Activated naive CD8-positive, alpha-beta T cell treated with anti-CD3 and anti-CD28 coated beads, Interleukin-2, amount 10 ng/mL, durations not matched to agents 7 days and 5 days (primary cell): ENCODE measurements around the gene CEMIP. TPM values are rescaled to one million over a fixed set of nuclear protein-coding genes. Genes with fewer than 3 reads are reported as not detected.

Experiments
- ATAC-seq: fragments of 150-1000 bp; cut with Tn5 transposase; one replicate; pipeline ENCODE4 v1.10.0; 2021; ENCODE audit warnings: low read depth, moderate library complexity
- POLR2A ChIA-PET: fragments of 350-600 bp; sonication (Branson Sonifier 250); formaldehyde crosslinking; loops from one replicate; lab custom pipeline; 2021; ENCODE audit warnings: antibody characterized with exemption; lab: Charles Lee
- DNase-seq: peaks from one replicate; pipeline ENCODE4 v3.0.0; 2021
- H3K27ac Mint-ChIP-seq: one replicate; pipeline ENCODE4 v1.8.0; 2022; ENCODE audit warnings: mild to moderate bottlenecking, mixed read lengths
- H3K27me3 Mint-ChIP-seq: one replicate; pipeline ENCODE4 v1.8.0; 2022; ENCODE audit warnings: mild to moderate bottlenecking, moderate library complexity, mixed read lengths
- H3K36me3 Mint-ChIP-seq: one replicate; pipeline ENCODE4 v1.8.0; 2021; ENCODE audit warnings: mild to moderate bottlenecking, mixed read lengths
- H3K4me1 Mint-ChIP-seq: one replicate; pipeline ENCODE4 v1.8.0; 2021; ENCODE audit warnings: mixed read lengths
- H3K4me3 Mint-ChIP-seq: one replicate; pipeline ENCODE4 v1.8.0; 2022; ENCODE audit warnings: mild to moderate bottlenecking, moderate library complexity, mixed read lengths
- H3K9me3 Mint-ChIP-seq: one replicate; pipeline ENCODE4 v1.8.0; 2021; ENCODE audit warnings: mixed read lengths
- total RNA-seq, 2 experiments: library from RNA; stranded (reverse); gene quantifications; one replicate each; pipeline ENCODE4 v1.2.3, GENCODE V29; 2021

Gene CEMIP
- total RNA-seq, 2 experiments from 2014 or later, result 0.23 TPM; not detected in 1

DNA sequence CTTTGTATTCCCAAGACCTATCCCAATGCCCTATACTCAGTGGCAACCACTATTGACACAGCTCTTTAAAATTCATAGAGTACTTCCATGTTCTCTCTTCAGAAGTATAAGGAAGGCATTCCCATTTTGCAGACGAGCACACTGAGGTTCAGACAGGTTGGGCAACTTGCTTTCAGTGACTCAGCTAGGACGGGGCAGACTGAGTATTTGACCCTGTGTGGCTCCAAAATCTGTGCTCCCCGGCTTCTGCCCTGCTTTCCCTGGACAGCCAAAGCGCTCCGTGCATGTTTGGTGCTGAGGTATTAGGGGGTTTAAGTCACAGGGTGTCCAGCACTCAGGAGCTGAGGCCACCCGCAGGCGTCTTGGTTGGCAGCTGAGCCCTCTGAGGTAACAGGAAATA lies 59.5 kb downstream of the CEMIP start:
- POLR2A ChIA-PET, result no interaction called here

DNA sequence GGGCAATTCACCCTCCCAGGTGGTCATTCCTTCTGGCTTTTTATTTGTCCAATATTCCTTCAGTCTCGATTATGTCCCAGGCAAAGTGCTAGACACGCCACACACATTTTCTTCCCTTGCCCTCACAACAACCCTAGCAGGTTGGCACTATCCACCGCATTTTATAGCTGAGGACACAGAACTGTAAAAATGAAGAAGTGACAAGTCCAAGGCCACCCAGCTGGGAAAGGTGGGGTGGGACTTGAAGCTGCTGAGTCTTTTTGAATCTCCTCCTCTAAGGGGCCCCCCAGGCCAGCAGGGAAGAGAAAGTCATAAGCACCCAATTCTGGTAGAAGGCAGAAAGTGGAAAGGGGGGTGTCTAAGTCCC lies 60.6 kb downstream of the CEMIP start:
- no peak for DNase-seq
- peaks cover 7% of the 10 kb centered on the region for H3K27me3 Mint-ChIP-seq
- no peak overlapping the region for H3K4me3 Mint-ChIP-seq
- H3K4me1 Mint-ChIP-seq, result no peaks in the 10 kb centered on the region
- no peak for ATAC-seq
- H3K27ac Mint-ChIP-seq, result no peak overlapping the region
- no peaks in the 10 kb centered on the region for H3K9me3 Mint-ChIP-seq
- POLR2A ChIA-PET, result no interaction called here
- H3K36me3 Mint-ChIP-seq, result no peaks in the 10 kb centered on the region

More for the DNA sequence above, 59.5 kb downstream of the CEMIP start:
- DNase-seq (no peak), ATAC-seq (no peak)
- Mint-ChIP-seq H3K4me1 (no peaks in the 10 kb centered on the region), H3K27ac (no peak overlapping the region), H3K9me3 (no peaks in the 10 kb centered on the region), H3K4me3 (no peak overlapping the region), H3K36me3 (no peaks in the 10 kb centered on the region), H3K27me3 (peaks cover 4% of the 10 kb centered on the region)

DNA sequence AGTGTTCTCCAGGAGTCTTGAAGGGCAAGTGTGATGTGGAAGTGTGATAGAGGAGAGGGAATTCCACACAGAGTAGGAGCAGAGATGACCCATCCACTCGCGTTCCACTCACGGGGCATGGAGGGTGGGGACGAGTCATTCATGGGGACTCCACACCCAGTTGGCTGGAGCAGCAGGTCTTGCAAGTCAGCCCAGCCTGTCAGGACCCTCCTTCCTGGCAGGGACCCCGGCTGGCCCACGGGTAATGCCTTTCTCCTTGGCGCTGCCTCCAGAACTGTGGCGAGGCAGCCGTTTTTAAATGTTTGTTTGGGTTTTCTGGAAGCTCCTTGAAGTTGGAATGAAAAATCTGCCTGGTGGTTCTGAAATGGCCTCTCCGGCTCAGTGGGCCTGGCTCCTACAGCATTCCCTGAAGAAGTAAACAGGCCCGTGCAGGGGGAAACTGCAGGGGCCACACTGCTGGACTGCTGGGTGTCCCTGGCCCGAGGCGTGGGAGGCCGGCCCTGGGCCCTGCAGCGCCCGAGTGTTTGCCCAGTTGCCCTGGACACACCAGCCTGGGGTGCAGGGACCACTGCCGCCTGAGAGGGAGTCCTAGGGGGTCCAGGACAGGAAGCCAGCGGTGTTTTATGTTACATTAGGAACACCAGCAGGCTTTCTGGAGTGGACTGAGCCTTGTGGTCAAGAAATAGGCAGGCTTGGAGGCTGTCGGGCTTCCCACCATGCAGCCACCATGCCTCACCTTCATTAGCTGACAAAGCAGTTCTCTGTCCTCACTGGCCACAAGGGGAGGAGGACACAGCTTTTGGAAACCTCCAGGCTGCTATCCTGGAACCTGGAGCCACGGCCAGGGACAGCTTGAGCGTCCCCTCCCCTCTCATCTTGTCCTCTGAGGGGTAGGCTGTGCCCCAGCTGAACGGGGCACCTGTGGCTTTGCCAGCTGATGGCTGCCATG lies 61.3 kb downstream of the CEMIP start:
- Mint-ChIP-seq H3K27ac (no peak overlapping the region), H3K4me3 (no peak overlapping the region), H3K36me3 (no peaks in the 10 kb centered on the region), H3K27me3 (peaks cover 8% of the 10 kb centered on the region), H3K9me3 (no peaks in the 10 kb centered on the region), H3K4me1 (no peaks in the 10 kb centered on the region)
- ATAC-seq (no peak), DNase-seq (no peak)
- POLR2A ChIA-PET, result no interaction called here

DNA sequence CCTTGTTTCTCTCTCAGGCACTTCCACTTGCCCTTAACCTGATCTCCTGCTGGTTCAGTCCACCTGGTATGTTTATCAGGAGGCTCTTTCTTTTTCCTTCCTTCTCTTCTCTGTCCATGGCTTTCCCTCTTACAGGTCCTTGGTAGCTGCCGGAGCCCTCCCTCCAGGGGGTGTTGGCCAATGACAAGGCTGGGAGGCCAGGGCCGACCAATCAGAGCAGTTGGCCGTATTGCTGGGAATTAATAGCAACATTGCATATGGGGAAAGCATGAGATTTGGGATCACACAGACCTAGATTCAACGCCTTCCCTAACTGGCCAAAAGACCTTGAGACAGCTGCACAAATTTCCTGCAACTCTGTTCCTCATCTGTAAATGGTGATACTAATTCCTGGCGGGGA lies 62.4 kb downstream of the CEMIP start:
- Mint-ChIP-seq H3K4me1 (no peaks in the 10 kb centered on the region), H3K27ac (no peak overlapping the region), H3K27me3 (peaks cover 8% of the 10 kb centered on the region), H3K4me3 (no peak overlapping the region), H3K9me3 (no peaks in the 10 kb centered on the region), H3K36me3 (no peaks in the 10 kb centered on the region)
- no peak for ATAC-seq
- POLR2A ChIA-PET, result no interaction called here
- DNase-seq, result no peak

DNA sequence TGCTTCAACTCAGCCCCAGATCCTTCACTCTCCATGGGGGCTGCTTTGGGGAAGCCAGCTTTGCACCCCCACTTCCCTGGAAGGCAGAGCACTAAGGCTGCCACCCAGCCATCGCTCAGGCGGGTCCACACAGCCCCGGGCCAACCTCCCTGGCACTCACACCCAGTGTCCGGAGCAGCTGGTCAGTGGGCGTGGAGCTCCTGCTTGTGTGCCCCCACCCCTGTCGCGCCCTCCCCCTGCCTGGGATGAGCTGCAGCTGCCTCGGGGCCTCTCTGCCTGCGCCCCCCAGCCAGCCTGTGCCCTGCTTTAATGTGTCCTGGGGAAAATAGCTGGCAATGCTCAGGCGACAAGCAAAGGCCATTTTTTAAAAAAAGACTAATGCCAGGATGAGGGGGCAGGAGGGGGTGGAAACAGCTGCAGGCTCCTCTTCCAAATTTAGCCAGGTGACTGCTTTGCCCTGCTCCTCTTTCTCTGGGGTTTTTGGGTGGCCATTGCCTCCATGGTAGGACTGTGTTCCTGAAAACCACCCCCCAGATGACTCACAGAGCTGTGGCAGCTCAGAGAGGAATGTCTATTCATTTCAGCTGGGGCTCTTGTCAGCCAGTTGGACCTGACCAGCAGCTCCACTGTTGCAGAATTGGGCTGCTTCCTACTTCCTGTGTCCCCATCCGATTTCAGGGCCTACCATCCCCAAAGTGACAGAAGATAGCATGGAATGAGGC lies 65.0 kb downstream of the CEMIP start:
- DNase-seq (no peak), ATAC-seq (no peak)
- H3K27ac Mint-ChIP-seq, result no peak overlapping the region
- H3K36me3 Mint-ChIP-seq, result no peaks in the 10 kb centered on the region
- H3K4me1 Mint-ChIP-seq, result no peaks in the 10 kb centered on the region
- no peaks in the 10 kb centered on the region for H3K9me3 Mint-ChIP-seq
- H3K4me3 Mint-ChIP-seq, result no peak overlapping the region
- POLR2A ChIA-PET, result no interaction called here
- peaks cover 15% of the 10 kb centered on the region for H3K27me3 Mint-ChIP-seq

DNA sequence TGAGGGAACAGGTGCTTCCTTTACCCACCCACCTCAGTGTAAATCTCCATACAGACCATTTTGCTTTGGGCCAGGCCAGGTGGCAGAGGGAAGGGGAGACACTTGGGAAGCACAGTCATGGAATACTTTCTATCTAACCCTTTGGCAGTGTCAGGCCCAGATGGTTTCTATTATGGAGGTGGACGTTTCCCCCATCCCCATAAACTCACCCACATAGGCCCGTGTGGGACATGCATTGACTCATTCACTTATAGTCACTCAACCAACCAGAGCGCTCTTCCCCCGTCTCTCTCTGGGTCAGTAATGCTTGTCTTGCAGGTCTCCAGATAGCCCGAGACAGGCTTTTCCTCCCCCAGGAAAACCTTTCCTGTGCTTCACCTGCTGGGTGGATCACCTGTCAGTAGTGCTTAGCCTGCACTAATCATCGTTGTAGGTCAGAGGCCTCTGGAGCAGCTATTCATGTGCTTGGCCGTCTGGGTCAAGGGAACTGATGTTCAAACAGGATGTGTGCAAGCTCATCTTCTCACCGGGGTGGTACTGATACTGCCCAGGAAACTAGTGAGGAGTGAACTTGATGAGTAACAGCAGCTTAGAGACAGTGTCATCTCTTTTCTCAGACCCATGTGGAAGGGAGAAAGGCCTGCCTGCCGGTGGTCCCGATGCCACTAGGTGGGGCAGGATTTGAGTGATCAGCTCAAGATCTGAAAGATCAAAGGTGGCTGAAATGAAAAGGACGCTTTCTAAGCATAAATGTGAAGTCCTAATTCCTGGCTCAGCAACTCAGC lies 67.1 kb downstream of the CEMIP start:
- peaks cover 3% of the 10 kb centered on the region for H3K4me1 Mint-ChIP-seq
- no peak overlapping the region for H3K4me3 Mint-ChIP-seq
- H3K27ac Mint-ChIP-seq, result no peak overlapping the region
- H3K9me3 Mint-ChIP-seq, result no peaks in the 10 kb centered on the region
- ATAC-seq, result no peak
- no peak for DNase-seq
- H3K27me3 Mint-ChIP-seq, result peaks cover 27% of the 10 kb centered on the region
- POLR2A ChIA-PET, result no interaction called here
- H3K36me3 Mint-ChIP-seq, result no peaks in the 10 kb centered on the region

DNA sequence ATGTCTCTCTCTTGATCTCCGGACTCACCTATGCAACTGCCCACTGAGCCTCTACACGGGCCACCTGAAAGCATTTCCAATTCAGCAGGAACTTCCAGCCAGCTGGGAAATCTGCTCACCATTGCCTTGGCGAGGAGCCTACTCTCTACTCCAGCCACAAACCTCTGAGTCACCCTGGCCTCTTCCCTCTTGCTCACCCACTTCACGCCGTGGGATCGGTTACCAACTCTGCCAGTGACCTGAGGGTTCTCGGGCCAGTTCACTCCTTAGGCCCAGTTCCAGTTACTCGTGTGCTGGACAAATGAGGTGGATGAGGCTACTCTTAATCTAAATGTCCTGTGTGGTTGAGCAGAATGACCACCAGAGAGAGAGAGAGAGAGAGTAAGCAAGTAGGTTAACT lies 70.1 kb downstream of the CEMIP start:
- H3K27me3 Mint-ChIP-seq, result peaks cover 38% of the 10 kb centered on the region

DNA sequence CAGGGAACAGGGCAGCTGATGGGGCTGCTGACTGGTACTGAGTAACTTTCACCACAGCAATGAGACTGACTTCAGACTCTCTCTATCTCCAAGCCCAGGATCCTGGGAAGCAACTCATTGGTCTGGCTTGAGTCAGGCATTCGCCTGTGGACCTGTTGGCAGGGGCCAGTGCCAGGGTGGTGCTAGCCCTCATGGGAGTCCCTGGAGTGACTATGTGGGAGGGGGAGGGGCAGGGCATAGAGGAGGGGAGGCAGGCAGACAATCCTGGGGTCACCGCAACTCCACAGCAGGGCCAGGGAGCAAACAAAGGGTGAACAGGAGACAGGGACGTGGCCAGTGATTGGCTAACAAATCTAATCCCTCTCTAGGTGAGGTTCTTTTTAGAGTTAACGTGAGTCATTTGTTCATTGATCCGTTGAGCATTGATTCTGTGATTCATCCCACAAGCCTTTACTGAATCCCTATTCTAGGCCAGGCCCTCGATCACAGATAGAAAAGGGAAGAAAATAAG lies 71.8 kb downstream of the CEMIP start:
- peaks cover 33% of the 10 kb centered on the region for H3K27me3 Mint-ChIP-seq
- H3K36me3 Mint-ChIP-seq, result no peaks in the 10 kb centered on the region
- POLR2A ChIA-PET, result no interaction called here
- peaks cover 3% of the 10 kb centered on the region for H3K4me1 Mint-ChIP-seq
- no peak overlapping the region for H3K27ac Mint-ChIP-seq
- no peaks in the 10 kb centered on the region for H3K9me3 Mint-ChIP-seq
- ATAC-seq, result no peak
- H3K4me3 Mint-ChIP-seq, result no peak overlapping the region
- no peak for DNase-seq

More for the DNA sequence above, 70.1 kb downstream of the CEMIP start:
- Mint-ChIP-seq H3K27ac (no peak overlapping the region), H3K4me1 (peaks cover 3% of the 10 kb centered on the region), H3K9me3 (no peaks in the 10 kb centered on the region), H3K4me3 (no peak overlapping the region), H3K36me3 (no peaks in the 10 kb centered on the region)
- POLR2A ChIA-PET, result no interaction called here
- DNase-seq, result no peak
- ATAC-seq, result no peak

DNA sequence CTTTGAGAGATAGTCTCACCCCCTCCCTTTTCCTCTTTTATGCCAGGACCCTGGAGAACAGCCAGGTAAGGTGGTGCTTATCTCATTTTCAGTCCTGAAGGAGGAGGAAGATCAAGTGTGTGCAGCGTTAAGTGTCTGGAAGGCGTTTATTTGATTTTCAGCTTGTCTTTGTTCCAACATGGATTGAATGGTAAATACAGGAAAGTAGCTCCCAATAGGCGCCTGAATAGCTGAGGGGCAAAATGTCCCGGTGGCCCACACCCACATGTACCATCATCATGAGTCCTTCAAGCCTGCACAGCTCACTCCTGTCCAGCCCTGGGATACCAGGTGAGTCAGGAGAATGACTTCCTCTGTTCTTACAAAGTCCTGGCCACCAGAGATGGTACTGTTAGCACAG lies 73.5 kb downstream of the CEMIP start:
- H3K4me3 Mint-ChIP-seq, result no peak overlapping the region
- POLR2A ChIA-PET, result no interaction called here
- no peak overlapping the region for H3K27ac Mint-ChIP-seq
- DNase-seq (no peak), ATAC-seq (no peak)
- no peaks in the 10 kb centered on the region for H3K9me3 Mint-ChIP-seq
- H3K4me1 Mint-ChIP-seq, result peaks cover 19% of the 10 kb centered on the region
- peaks cover under 1% of the 10 kb centered on the region for H3K36me3 Mint-ChIP-seq
- H3K27me3 Mint-ChIP-seq, result peaks cover 26% of the 10 kb centered on the region

DNA sequence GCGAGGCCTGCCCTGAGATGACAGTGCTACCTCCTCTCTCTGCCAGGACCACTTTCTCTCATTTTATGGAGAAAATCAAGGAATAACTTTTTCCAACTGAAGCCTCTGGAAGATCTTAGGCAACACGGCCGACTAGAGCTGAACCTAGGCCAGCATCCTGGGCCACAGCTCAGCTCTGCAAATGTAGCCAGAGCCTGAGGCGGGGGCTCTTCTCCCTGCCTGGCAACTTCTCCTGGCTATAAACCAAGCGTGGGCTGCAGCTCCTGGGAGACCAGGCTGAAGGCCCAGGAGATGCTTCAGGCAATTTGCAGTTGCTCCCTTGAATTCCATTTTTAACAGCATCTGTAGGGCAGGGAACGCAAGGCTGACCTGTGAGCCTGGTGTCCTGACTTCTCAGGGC lies 74.9 kb downstream of the CEMIP start:
- Mint-ChIP-seq H3K27me3 (peaks cover 23% of the 10 kb centered on the region), H3K4me1 (peaks cover 21% of the 10 kb centered on the region), H3K4me3 (no peak overlapping the region), H3K27ac (no peak overlapping the region), H3K9me3 (no peaks in the 10 kb centered on the region), H3K36me3 (peaks cover 1% of the 10 kb centered on the region)
- DNase-seq (no peak), ATAC-seq (no peak)
- POLR2A ChIA-PET, result no interaction called here

DNA sequence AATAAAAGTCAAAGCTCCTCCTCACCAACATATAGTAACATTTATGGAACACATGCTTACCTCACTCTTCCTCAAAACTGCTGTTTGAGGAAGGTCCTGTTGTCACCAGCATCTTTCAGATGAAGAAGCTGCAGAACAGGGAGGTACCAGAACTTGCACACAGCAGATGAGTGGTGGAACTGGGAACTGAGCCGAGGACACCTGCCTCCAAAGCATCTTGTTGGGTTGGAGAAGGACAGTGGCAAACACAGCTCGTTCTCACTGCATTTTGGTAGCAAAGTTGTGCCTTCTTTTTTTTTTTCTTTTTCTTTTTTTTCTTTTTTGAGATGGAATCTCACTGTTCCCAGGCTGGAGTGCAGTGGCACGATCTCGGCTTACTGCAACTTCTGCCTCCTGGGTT lies 76.0 kb downstream of the CEMIP start:
- peaks cover 1% of the 10 kb centered on the region for H3K36me3 Mint-ChIP-seq

DNA sequence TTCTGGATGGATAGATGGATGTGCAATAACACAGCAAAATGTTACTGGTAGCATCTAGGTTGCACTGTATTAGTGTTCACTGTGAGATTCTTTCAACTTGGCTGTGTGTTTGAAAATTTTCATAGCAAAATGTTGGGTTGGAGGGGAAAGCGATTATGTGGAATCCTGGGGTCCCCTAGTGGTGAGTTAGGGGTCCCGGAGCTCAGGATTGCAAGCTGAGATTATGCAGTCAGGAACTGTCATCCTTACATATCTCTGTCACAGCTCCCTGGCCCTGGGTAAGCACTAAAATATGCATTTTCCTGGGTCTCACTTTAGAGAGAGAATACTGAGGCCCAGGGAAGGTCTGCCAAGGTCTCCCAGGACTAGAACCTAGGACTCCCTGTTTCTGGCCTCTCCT lies 77.2 kb downstream of the CEMIP start:
- no peak overlapping the region for H3K27ac Mint-ChIP-seq
- peaks cover 25% of the 10 kb centered on the region for H3K27me3 Mint-ChIP-seq
- H3K9me3 Mint-ChIP-seq, result no peaks in the 10 kb centered on the region
- H3K36me3 Mint-ChIP-seq, result peaks cover 1% of the 10 kb centered on the region
- H3K4me1 Mint-ChIP-seq, result peaks cover 18% of the 10 kb centered on the region
- ATAC-seq (no peak), DNase-seq (no peak)
- H3K4me3 Mint-ChIP-seq, result no peak overlapping the region
- POLR2A ChIA-PET, result no interaction called here

More for the DNA sequence above, 76.0 kb downstream of the CEMIP start:
- DNase-seq (no peak), ATAC-seq (no peak)
- Mint-ChIP-seq H3K4me1 (peaks cover 18% of the 10 kb centered on the region), H3K27ac (no peak overlapping the region), H3K9me3 (no peaks in the 10 kb centered on the region), H3K4me3 (no peak overlapping the region), H3K27me3 (peaks cover 19% of the 10 kb centered on the region)
- POLR2A ChIA-PET, result no interaction called here

DNA sequence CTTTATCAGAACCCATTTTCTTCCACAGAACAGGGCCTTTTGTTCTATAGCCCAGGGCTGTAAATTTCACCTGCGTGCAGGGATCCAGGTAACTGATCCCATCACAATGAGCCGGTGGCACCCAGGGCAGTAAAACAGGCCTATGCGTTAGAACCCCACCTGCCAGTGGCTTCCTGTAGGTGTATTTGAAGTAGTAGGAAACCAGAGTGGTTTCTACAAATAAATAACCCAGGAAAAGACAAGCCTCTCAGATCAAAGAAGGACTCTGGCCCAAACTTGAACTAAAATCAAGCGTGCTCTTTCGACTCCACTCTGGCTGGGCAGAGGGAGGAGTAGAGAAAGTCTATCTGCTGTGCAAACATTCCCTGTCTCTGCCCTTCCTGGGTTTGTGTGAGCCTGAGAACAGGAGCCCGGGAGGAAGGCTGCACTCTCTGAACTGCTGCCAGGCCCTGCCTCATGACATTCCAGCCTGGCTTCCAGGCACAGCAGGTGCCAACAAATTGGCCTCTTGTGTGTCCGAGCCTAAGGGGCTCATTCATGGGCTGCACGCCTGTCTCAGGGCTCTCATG lies 77.7 kb downstream of the CEMIP start:
- Mint-ChIP-seq H3K36me3 (peaks cover 1% of the 10 kb centered on the region), H3K9me3 (no peaks in the 10 kb centered on the region), H3K27ac (peak overlapping the region; percentile 11), H3K27me3 (peaks cover 24% of the 10 kb centered on the region), H3K4me3 (no peak overlapping the region), H3K4me1 (peaks cover 18% of the 10 kb centered on the region)
- peak; percentile 71 for ATAC-seq
- no peak for DNase-seq
- POLR2A ChIA-PET, result no interaction called here
